Effector memory CD4-positive, alpha-beta T cell (primary cell): ENCODE measurements around the gene ENAH.

Experiments
- DNase-seq, 3 donors: peaks; one replicate each; pipeline ENCODE4 v3.0.0-alpha.2; 2020
- H3K27ac ChIP-seq: 2 replicates; pipeline ENCODE4 v1.7.0; 2013; ENCODE audit warnings: mild to moderate bottlenecking, low read length, moderate library complexity; ENCODE audit not compliant: insufficient read depth, poor library complexity, severe bottlenecking
- H3K27me3 ChIP-seq: replicated peaks from 2 replicates; pipeline ENCODE4 v1.7.0; 2013; ENCODE audit warnings: mild to moderate bottlenecking, low read length; ENCODE audit not compliant: insufficient read depth, control insufficient read depth, poor library complexity, severe bottlenecking
- H3K36me3 ChIP-seq: 2 replicates; pipeline ENCODE4 v1.7.0; 2013; ENCODE audit warnings: mild to moderate bottlenecking, low read length, moderate library complexity; ENCODE audit not compliant: control insufficient read depth, insufficient read depth
- H3K4me1 ChIP-seq: 2 replicates; pipeline ENCODE4 v1.7.0; 2013; ENCODE audit warnings: low read length, mild to moderate bottlenecking; ENCODE audit not compliant: control insufficient read depth, insufficient read depth, poor library complexity, severe bottlenecking
- H3K4me3 ChIP-seq: 2 replicates; pipeline ENCODE4 v1.7.0; 2013; ENCODE audit warnings: low read length, low read depth, mild to moderate bottlenecking; ENCODE audit not compliant: insufficient read depth, poor library complexity, severe bottlenecking
- H3K9me3 ChIP-seq: 2 replicates; pipeline ENCODE4 v1.7.0; 2013; ENCODE audit warnings: mild to moderate bottlenecking, low read length, moderate library complexity; ENCODE audit not compliant: control insufficient read depth

Gene ENAH

GRCh38 chr1:225693085-225693696 lies 40.3 kb upstream of the ENAH start:
- H3K27ac ChIP-seq = no peak overlapping the region
- no peaks in the 10 kb centered on the region for H3K4me1 ChIP-seq
- H3K27me3 ChIP-seq = no peaks in the 10 kb centered on the region
- H3K9me3 ChIP-seq = no peaks in the 10 kb centered on the region
- DNase-seq = no peak
- no peak overlapping the region for H3K4me3 ChIP-seq
- H3K36me3 ChIP-seq = no peaks in the 10 kb centered on the region

GRCh38 chr1:225692517-225692879 lies 39.6 kb upstream of the ENAH start:
- Histone ChIP-seq H3K4me3 (no peak overlapping the region), H3K4me1 (no peaks in the 10 kb centered on the region), H3K27ac (no peak overlapping the region), H3K9me3 (no peaks in the 10 kb centered on the region), H3K27me3 (no peaks in the 10 kb centered on the region), H3K36me3 (no peaks in the 10 kb centered on the region)
- no peak for DNase-seq

- H3K36me3 ChIP-seq = no peaks in the 10 kb centered on the region
- no peak overlapping the region for H3K27ac ChIP-seq
- H3K27me3 ChIP-seq = no peaks in the 10 kb centered on the region
- no peak overlapping the region for H3K4me3 ChIP-seq
- no peak for DNase-seq
- no peaks in the 10 kb centered on the region for H3K9me3 ChIP-seq
- H3K4me1 ChIP-seq = no peaks in the 10 kb centered on the region
These were observed 39.1 kb upstream of the ENAH start for GRCh38 chr1:225691861-225692516.

GRCh38 chr1:225691377-225691776 lies 38.5 kb upstream of the ENAH start:
- H3K9me3 ChIP-seq = no peaks in the 10 kb centered on the region
- H3K36me3 ChIP-seq = no peaks in the 10 kb centered on the region
- H3K4me3 ChIP-seq = no peak overlapping the region
- no peaks in the 10 kb centered on the region for H3K27me3 ChIP-seq
- H3K27ac ChIP-seq = no peak overlapping the region
- no peaks in the 10 kb centered on the region for H3K4me1 ChIP-seq
- no peak for DNase-seq

- no peak overlapping the region for H3K4me3 ChIP-seq
- no peak overlapping the region for H3K27ac ChIP-seq
- DNase-seq = no peak
- H3K4me1 ChIP-seq = no peaks in the 10 kb centered on the region
- no peaks in the 10 kb centered on the region for H3K36me3 ChIP-seq
- H3K9me3 ChIP-seq = no peaks in the 10 kb centered on the region
- H3K27me3 ChIP-seq = no peaks in the 10 kb centered on the region
These were observed 37.0 kb upstream of the ENAH start for GRCh38 chr1:225689882-225690459.

GRCh38 chr1:225688345-225688744 lies 35.4 kb upstream of the ENAH start:
- no peaks in the 10 kb centered on the region for H3K27me3 ChIP-seq
- H3K27ac ChIP-seq = no peak overlapping the region
- no peaks in the 10 kb centered on the region for H3K4me1 ChIP-seq
- H3K4me3 ChIP-seq = no peak overlapping the region
- no peaks in the 10 kb centered on the region for H3K36me3 ChIP-seq
- no peak for DNase-seq
- H3K9me3 ChIP-seq = no peaks in the 10 kb centered on the region

- Histone ChIP-seq H3K36me3 (no peaks in the 10 kb centered on the region), H3K27me3 (no peaks in the 10 kb centered on the region), H3K4me3 (no peak overlapping the region), H3K27ac (no peak overlapping the region), H3K4me1 (no peaks in the 10 kb centered on the region), H3K9me3 (no peaks in the 10 kb centered on the region)
- DNase-seq = no peak
These were observed 32.7 kb upstream of the ENAH start for GRCh38 chr1:225685476-225686176.

GRCh38 chr1:225684741-225685140 lies 31.8 kb upstream of the ENAH start:
- Histone ChIP-seq H3K4me1 (no peaks in the 10 kb centered on the region), H3K27me3 (no peaks in the 10 kb centered on the region), H3K4me3 (no peak overlapping the region), H3K27ac (no peak overlapping the region), H3K36me3 (no peaks in the 10 kb centered on the region), H3K9me3 (no peaks in the 10 kb centered on the region)
- DNase-seq = no peak

GRCh38 chr1:225681231-225681630 lies 28.3 kb upstream of the ENAH start:
- no peaks in the 10 kb centered on the region for H3K4me1 ChIP-seq
- H3K27ac ChIP-seq = no peak overlapping the region
- no peak overlapping the region for H3K4me3 ChIP-seq
- no peaks in the 10 kb centered on the region for H3K36me3 ChIP-seq
- DNase-seq = no peak
- no peaks in the 10 kb centered on the region for H3K9me3 ChIP-seq
- no peaks in the 10 kb centered on the region for H3K27me3 ChIP-seq

- no peaks in the 10 kb centered on the region for H3K27me3 ChIP-seq
These were observed 25.6 kb upstream of the ENAH start for GRCh38 chr1:225678545-225678944.

More at GRCh38 chr1:225678545-225678944, 25.6 kb upstream of the ENAH start:
- DNase-seq = no peak
- Histone ChIP-seq H3K4me3 (no peak overlapping the region), H3K4me1 (no peaks in the 10 kb centered on the region), H3K27ac (no peak overlapping the region), H3K9me3 (no peaks in the 10 kb centered on the region), H3K36me3 (no peaks in the 10 kb centered on the region)
